ENCODE measurements around the gene NGLY1. TPM values are rescaled to one million over a fixed set of nuclear protein-coding genes. Genes with fewer than 3 reads are reported as not detected.

NGLY1 gene
- total and polyA plus RNA-seq, 2 donors from 2014 or later = 22.6 to 32.0 TPM

- intact Hi-C loops (cut with DNase I) = no loop called here
- Histone ChIP-seq H3K4me1 (ENCODE audit: control insufficient read depth in 2 of 3, insufficient read depth in 2 of 3, low read depth in 1 of 3, low read length in 3 of 3) (no peaks in the 10 kb centered on the region), H3K4me3 (ENCODE audit: low read length in 3 of 3) (no peak overlapping the region), H3K9ac (ENCODE audit: low read length in 3 of 3) (no peak overlapping the region), H3K27ac (ENCODE audit: low read depth in 2 of 2, low read length in 2 of 2) (no peak overlapping the region), H3K27me3 (ENCODE audit: control insufficient read depth, insufficient read depth, low read length) (no peaks in the 10 kb centered on the region), H3K9me3 (ENCODE audit: control insufficient read depth in 2 of 3, insufficient read depth in 1 of 3, low read length in 3 of 3) (no peaks in the 10 kb centered on the region), H3K36me3 (ENCODE audit: control insufficient read depth in 2 of 3, insufficient read depth in 3 of 3, low read length in 3 of 3) (no peaks in the 10 kb centered on the region)
- TF ChIP-seq CTCF (IDR thresholded peaks at IDR 0.05; ENCODE audit: borderline replicate concordance, extremely low read depth, insufficient read depth) = no peak
- DNase-seq (no peak), FAIRE-seq (no peak)
Observed at GRCh38 chr3:25707268-25707926, 75.8 kb downstream of the NGLY1 start.

DNA sequence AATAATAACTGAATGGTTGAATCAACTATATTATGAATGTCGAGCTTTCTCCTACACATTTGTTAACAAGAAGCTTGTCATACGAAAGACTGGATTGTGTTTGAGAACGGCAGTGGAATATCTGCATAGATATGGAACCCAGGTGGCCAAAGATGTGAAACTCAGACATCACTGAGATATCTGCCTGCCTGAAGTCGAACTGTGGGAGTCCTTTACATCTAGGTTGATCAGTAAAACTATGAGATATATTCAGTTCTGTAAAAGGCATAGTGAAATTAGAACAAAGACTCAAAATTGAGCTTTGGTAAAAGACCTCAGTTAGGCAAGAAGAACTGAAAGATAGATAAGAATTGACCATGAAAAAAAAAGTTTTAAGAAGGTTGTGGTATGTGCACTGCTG is 77.0 kb downstream of the NGLY1 start:
- Histone ChIP-seq H3K4me1 (ENCODE audit: control insufficient read depth in 2 of 3, insufficient read depth in 2 of 3, low read depth in 1 of 3, low read length in 3 of 3) (no peaks in the 10 kb centered on the region), H3K9ac (ENCODE audit: low read length in 3 of 3) (no peak overlapping the region), H3K9me3 (ENCODE audit: control insufficient read depth in 2 of 3, insufficient read depth in 1 of 3, low read length in 3 of 3) (no peaks in the 10 kb centered on the region), H3K4me3 (ENCODE audit: low read length in 3 of 3) (no peak overlapping the region), H3K27me3 (ENCODE audit: control insufficient read depth, insufficient read depth, low read length) (no peaks in the 10 kb centered on the region), H3K36me3 (ENCODE audit: control insufficient read depth in 2 of 3, insufficient read depth in 3 of 3, low read length in 3 of 3) (no peaks in the 10 kb centered on the region), H3K27ac (ENCODE audit: low read depth in 2 of 2, low read length in 2 of 2) (no peak overlapping the region)
- no peak for TF ChIP-seq CTCF (IDR thresholded peaks at IDR 0.05; ENCODE audit: borderline replicate concordance, extremely low read depth, insufficient read depth)
- no peak for DNase-seq
- no peak for FAIRE-seq
- intact Hi-C loops (cut with DNase I) = no loop called here

- Histone ChIP-seq H3K9ac (ENCODE audit: low read length in 3 of 3) (no peak overlapping the region), H3K27me3 (ENCODE audit: control insufficient read depth, insufficient read depth, low read length) (no peaks in the 10 kb centered on the region), H3K36me3 (ENCODE audit: control insufficient read depth in 2 of 3, insufficient read depth in 3 of 3, low read length in 3 of 3) (no peaks in the 10 kb centered on the region), H3K4me3 (ENCODE audit: low read length in 3 of 3) (no peak overlapping the region), H3K4me1 (ENCODE audit: control insufficient read depth in 2 of 3, insufficient read depth in 2 of 3, low read depth in 1 of 3, low read length in 3 of 3) (no peaks in the 10 kb centered on the region), H3K27ac (ENCODE audit: low read depth in 2 of 2, low read length in 2 of 2) (no peak overlapping the region), H3K9me3 (ENCODE audit: control insufficient read depth in 2 of 3, insufficient read depth in 1 of 3, low read length in 3 of 3) (no peaks in the 10 kb centered on the region)
- intact Hi-C loops (cut with DNase I) = no loop called here
- DNase-seq (no peak), FAIRE-seq (no peak)
- TF ChIP-seq CTCF (IDR thresholded peaks at IDR 0.05; ENCODE audit: borderline replicate concordance, extremely low read depth, insufficient read depth) = no peak
Observed at GRCh38 chr3:25697553-25697952, 85.7 kb downstream of the NGLY1 start.
